ENCODE results near the gene GLT1D1.

The GLT1D1 gene

DNA sequence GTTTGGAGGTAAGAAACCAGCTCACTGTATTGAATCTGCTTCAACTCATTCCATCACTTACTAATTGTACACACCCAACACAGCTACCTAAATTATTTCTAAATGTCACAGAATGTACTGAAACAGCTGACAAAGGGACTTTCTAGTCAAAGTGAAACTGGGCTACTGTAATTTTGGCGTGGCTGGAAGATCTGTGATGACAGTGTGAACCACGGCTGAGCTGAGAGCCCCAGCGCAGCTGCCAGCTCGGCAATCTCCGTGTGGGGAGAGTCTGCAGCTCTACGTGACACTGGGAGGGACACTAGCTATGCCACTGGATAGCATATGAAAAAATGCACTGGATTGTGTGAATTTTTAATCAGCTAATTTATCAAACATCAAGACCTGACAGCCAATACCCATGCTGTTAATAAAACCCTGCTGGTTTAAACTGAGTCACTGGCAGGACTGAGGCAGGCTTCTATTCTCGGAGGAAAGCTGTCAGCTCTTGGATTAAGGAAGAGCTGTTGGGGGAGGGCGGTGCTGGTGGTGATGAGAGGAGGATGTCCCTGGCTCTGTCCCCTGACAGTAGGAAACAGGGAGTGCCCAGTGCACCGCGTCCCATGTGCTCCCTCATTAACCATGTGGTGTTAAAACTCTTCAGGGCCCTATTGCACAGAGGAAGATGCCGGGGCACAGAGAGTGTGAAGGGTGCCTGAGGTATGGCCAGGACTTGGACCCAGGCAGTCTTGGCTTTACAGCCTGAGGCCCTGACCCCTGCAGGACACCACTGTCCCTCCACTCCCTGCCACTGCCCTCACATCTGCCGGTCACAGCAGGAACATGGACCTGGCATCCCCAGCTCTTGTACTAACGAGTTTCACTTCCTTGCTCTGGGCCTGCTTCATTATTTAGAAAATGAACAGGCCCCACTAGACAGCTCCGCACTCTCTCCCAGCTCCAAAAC is 42.8 kb upstream of the GLT1D1 start:
- no peak overlapping the region for H3K4me3 ChIP-seq (ENCODE audit: low read length)
- no peak for DNase-seq (ENCODE audit: low read depth)
- TF ChIP-seq, protein P1, sequence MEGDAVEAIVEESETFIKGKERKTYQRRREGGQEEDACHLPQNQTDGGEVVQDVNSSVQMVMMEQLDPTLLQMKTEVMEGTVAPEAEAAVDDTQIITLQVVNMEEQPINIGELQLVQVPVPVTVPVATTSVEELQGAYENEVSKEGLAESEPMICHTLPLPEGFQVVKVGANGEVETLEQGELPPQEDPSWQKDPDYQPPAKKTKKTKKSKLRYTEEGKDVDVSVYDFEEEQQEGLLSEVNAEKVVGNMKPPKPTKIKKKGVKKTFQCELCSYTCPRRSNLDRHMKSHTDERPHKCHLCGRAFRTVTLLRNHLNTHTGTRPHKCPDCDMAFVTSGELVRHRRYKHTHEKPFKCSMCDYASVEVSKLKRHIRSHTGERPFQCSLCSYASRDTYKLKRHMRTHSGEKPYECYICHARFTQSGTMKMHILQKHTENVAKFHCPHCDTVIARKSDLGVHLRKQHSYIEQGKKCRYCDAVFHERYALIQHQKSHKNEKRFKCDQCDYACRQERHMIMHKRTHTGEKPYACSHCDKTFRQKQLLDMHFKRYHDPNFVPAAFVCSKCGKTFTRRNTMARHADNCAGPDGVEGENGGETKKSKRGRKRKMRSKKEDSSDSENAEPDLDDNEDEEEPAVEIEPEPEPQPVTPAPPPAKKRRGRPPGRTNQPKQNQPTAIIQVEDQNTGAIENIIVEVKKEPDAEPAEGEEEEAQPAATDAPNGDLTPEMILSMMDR (IDR thresholded peaks at IDR 0.05; ENCODE audit: insufficient read depth, low read depth, low read length, missing control alignments) = no peak

DNA sequence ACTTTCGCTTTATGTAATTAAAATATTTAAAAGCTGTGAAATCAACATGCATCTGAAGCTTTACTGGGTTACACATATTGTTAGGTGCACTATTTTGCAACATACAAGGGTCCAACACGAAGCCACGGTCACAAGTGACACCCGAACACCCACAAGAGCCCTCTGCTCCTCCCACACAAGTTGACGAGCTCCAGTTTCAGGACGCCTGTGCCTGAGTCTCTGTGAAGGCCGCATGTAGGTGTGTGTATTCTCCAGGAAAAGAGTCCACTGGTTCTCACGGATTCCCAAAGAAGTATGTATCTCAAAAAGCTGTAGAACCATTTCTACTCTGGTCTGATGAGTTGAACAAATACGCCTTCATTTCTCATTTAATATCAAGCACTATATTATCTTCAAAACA is 41.5 kb upstream of the GLT1D1 start:
- H3K4me3 ChIP-seq (ENCODE audit: low read length) = no peak overlapping the region
- no peak for DNase-seq (ENCODE audit: low read depth)
- TF ChIP-seq, protein P1 (IDR thresholded peaks at IDR 0.05; ENCODE audit: insufficient read depth, low read depth, low read length, missing control alignments) = no peak

DNA sequence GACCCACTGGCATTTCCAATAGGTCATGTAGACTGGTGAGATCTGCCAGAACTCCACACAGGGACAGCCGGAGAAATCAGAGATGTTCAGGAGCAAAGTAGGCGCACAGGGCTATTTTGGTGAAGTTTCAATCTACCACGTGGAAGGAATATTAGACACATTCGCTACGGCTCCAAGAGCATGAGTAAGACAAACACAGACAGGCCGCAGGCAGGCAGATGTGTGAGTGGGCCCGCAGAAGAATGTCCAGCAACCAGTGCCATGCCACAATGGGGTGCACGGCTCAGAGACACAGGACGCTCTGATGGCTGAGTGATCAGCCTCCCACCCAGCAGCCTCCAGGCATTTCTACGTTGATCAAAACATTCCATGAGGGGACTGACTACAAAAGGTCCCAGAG is 39.9 kb upstream of the GLT1D1 start:
- no peak for DNase-seq (ENCODE audit: low read depth)
- H3K4me3 ChIP-seq (ENCODE audit: low read length) = no peak overlapping the region
- TF ChIP-seq, protein P1 (IDR thresholded peaks at IDR 0.05; ENCODE audit: insufficient read depth, low read depth, low read length, missing control alignments) = no peak

DNA sequence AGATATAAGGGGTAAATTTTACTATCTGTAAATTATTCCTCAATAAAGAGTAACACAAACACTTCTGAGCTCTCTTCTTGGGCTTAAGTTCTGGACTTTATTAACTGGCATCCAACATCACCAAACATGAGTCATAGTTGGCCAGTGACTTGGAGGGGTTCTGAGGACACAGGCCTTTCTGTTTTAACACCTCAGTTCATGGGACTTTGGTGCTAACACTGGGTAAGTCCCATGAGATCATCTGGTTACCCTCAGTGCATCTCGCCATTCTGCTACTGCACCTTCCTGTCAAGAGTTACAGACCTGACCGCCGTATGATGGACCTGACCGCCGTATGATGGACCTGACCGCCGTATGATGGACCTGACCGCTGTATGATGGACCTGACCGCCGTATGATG is 39.4 kb upstream of the GLT1D1 start:
- TF ChIP-seq, protein P1 (IDR thresholded peaks at IDR 0.05; ENCODE audit: insufficient read depth, low read depth, low read length, missing control alignments) = no peak
- H3K4me3 ChIP-seq (ENCODE audit: low read length) = no peak overlapping the region
- no peak for DNase-seq (ENCODE audit: low read depth)

DNA sequence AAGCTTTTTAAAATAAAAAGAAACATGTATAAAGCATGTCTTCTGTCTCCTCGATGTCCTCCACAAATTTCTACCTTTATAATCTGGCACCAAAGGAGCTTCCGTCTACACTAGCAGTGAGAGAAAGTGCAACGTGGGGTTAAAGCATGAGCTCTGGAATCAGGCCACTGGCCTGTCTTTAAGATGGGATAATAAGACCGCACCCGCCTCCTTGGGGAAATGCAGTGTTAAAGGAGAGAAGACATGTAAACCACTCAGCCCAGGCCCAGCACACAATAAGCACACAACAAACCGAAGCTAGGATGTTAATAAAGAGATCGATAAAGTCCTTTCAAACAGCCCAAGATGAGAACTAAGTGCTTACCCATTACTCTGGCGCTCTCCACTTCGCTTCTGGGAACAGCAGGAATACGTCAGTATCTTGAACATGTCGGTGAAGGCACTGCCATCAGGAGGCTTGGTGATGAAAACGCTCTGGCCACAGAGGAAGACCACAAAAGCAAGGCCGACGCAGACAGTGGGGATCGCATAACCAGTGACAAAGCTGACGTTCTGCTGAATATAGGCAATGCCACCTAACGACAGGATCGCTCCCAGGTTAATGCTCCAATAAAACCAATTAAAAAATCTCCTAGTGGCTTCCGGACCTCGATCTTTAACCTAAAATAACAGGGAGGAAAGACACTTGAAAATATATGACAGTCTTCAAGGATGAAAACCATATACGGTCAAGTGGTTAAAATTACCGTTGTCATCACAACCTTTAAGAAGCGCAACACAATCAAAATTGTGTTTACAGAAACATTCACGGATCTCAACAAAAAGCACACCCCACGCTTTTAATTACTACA is 38.6 kb upstream of the GLT1D1 start:
- H3K4me3 ChIP-seq (ENCODE audit: low read length) = no peak overlapping the region
- TF ChIP-seq, protein P1 (IDR thresholded peaks at IDR 0.05; ENCODE audit: insufficient read depth, low read depth, low read length, missing control alignments) = no peak
- no peak for DNase-seq (ENCODE audit: low read depth)

DNA sequence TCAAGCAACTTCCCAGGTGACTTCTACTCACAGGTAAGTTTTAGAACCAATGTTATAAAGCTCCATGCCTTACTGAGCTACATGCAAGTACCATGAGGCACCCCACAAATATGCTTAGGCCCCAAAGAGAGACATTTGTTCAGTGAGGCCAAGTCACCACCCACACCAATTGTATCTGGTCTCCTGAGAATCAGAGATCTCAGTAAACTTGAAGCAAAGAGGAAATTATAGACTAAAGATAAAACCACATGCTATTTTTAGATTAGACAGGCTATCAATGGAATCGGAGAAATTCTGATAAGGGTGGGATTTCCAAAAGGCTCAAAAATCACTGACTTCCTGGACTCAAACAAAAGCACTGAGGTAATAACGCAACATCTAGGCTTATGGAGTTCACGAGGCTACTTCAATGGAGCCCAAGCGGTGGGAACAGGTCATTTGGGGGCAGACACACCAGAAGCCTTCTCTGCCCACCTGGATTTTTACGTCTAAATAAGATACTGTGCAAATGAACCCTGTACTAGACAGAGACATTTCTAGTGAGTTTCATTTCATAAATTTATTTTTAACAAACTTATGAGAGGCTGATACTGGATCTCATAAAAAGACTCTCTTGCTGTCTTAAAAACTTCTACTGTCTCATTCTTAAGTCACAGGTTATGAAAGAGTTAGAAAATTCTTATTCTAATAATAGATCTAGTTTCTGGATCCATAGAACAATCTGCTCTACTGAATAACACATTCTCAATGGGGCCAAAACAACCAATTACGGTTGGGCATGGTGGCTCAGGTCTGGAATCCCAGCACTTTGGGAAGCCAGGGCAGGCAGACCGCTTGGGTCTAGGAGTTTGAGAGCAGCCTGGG is 37.3 kb upstream of the GLT1D1 start:
- no peak for DNase-seq (ENCODE audit: low read depth)
- TF ChIP-seq, protein P1 (IDR thresholded peaks at IDR 0.05; ENCODE audit: insufficient read depth, low read depth, low read length, missing control alignments) = no peak
- no peak overlapping the region for H3K4me3 ChIP-seq (ENCODE audit: low read length)
